ENCODE measurements around the gene IFIT3.
A peak's percentile ranks its signal among the peaks of the same experiment; 100 is the strongest.

IFIT3 gene

GRCh38 chr10:89327803-89328441 is at the start of gene IFIT3:
IFIT3 (plus strand) TSS chr10:89327997; CDS start chr10:89328074, 77 bp downstream.
- no peak for TF ChIP-seq REST (IDR thresholded peaks at IDR 0.05; ENCODE audit: low read depth)
- TF ChIP-seq MAX (IDR thresholded peaks at IDR 0.05), result no peak
- peak; percentile 74 for TF ChIP-seq NFIC (IDR thresholded peaks at IDR 0.05)
- TF ChIP-seq TEAD4 (IDR thresholded peaks at IDR 0.05), result peak; percentile 87
- TF ChIP-seq TCF12 (IDR thresholded peaks at IDR 0.05; ENCODE audit: low read depth), result peak; percentile 67
- no peak; the same call in 1 of the 2 replicates for TF ChIP-seq USF1 (IDR thresholded peaks at IDR 0.05)
- TF ChIP-seq YY1 (IDR thresholded peaks at IDR 0.05; ENCODE audit: low read depth), result 0 out of 2 replicates have a peak, but pooled peaks have one; percentile 49
- TF ChIP-seq CREB1 (IDR thresholded peaks at IDR 0.05; ENCODE audit: low read depth), result no peak
- no peak for TF ChIP-seq EGR1 (IDR thresholded peaks at IDR 0.05)
- TF ChIP-seq EP300 (IDR thresholded peaks at IDR 0.05; ENCODE audit: borderline replicate concordance), result peak; percentile 82
- no peak for TF ChIP-seq TAF1 (IDR thresholded peaks at IDR 0.05; ENCODE audit: low read depth)
- no peak; the same call in 1 of the 2 replicates for TF ChIP-seq RAD21 (IDR thresholded peaks at IDR 0.05; ENCODE audit: low read depth)
- TF ChIP-seq CEBPB (IDR thresholded peaks at IDR 0.05), result no peak
- no peak for TF ChIP-seq ZBTB7A (IDR thresholded peaks at IDR 0.05; ENCODE audit: low read depth)
- no peak for TF ChIP-seq FOXM1 (IDR thresholded peaks at IDR 0.05; ENCODE audit: borderline replicate concordance, low read depth)

GRCh38 chr10:89278034-89278535 is 49.7 kb upstream of the IFIT3 start:
- TF ChIP-seq YY1 (IDR thresholded peaks at IDR 0.05; ENCODE audit: low read depth), result no peak
- peak; percentile 19 for TF ChIP-seq RAD21 (IDR thresholded peaks at IDR 0.05; ENCODE audit: low read depth)
- peak; percentile 93 for TF ChIP-seq TCF12 (IDR thresholded peaks at IDR 0.05; ENCODE audit: low read depth)
- TF ChIP-seq NFIC (IDR thresholded peaks at IDR 0.05), result peak; percentile 99
- TF ChIP-seq CEBPB (IDR thresholded peaks at IDR 0.05), result peak; percentile 62
- TF ChIP-seq USF1 (IDR thresholded peaks at IDR 0.05), result peak; percentile 65; the same call in 1 of the 2 replicates
- TF ChIP-seq FOXM1 (IDR thresholded peaks at IDR 0.05; ENCODE audit: borderline replicate concordance, low read depth), result peak; percentile 87; the same call in 1 of the 2 replicates
- peak; percentile 95 for TF ChIP-seq TEAD4 (IDR thresholded peaks at IDR 0.05)
- peak; percentile 35; the same call in 1 of the 2 replicates for TF ChIP-seq CREB1 (IDR thresholded peaks at IDR 0.05; ENCODE audit: low read depth)
- TF ChIP-seq REST (IDR thresholded peaks at IDR 0.05; ENCODE audit: low read depth), result no peak
- TF ChIP-seq TAF1 (IDR thresholded peaks at IDR 0.05; ENCODE audit: low read depth), result no peak
- TF ChIP-seq MAX (IDR thresholded peaks at IDR 0.05), result no peak; the same call in 1 of the 2 replicates
- no peak for TF ChIP-seq EGR1 (IDR thresholded peaks at IDR 0.05)
- TF ChIP-seq EP300 (IDR thresholded peaks at IDR 0.05; ENCODE audit: borderline replicate concordance), result peak; percentile 96
- TF ChIP-seq ZBTB7A (IDR thresholded peaks at IDR 0.05; ENCODE audit: low read depth), result no peak

- TF ChIP-seq ZBTB7A (IDR thresholded peaks at IDR 0.05; ENCODE audit: low read depth) (no peak), EP300 (IDR thresholded peaks at IDR 0.05; ENCODE audit: borderline replicate concordance) (no peak), REST (IDR thresholded peaks at IDR 0.05; ENCODE audit: low read depth) (no peak), FOXM1 (IDR thresholded peaks at IDR 0.05; ENCODE audit: borderline replicate concordance, low read depth) (no peak), TAF1 (IDR thresholded peaks at IDR 0.05; ENCODE audit: low read depth) (no peak), MAX (IDR thresholded peaks at IDR 0.05) (no peak)
Measured at GRCh38 chr10:89278900-89279392, 48.9 kb upstream of the IFIT3 start.

All from Ishikawa (cell line).